Neural progenitor cell (in vitro differentiated cells): ENCODE results near the gene DCLK2.

Experiments
- EZH2 ChIP-seq: fragments of 200-600 bp; sonication (generic); IDR thresholded peaks from 2 replicates; pipeline ENCODE4 v1.6.1; 2017; ENCODE audit warnings: antibody characterized with exemption, mild to moderate bottlenecking, moderate library complexity
- TF ChIP-seq, protein P1 (sequence below): fragments of 200-600 bp; sonication (generic); IDR thresholded peaks from 2 replicates; pipeline ENCODE4 v1.5.1; 2017; ENCODE audit warnings: antibody characterized with exemption, mild to moderate bottlenecking

DNA sequence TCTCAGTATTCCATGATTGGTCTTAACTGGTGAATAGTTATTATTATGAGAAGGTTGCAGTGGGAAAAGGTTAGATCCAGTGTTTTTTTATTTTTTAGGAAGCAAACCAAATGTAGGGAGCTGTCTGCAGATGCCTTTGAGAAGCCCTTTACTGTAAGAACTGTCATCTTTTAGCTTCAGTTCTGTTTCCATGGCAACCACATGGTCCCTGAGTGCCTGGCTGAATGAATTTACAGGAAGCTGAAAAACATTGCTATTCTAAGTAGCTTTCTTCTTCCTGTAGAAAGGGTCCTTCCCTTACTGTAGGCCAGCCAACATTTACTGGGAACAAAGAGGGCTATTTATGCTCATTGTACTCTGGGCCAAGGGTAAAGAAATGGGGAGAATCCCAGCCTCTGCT, 103.3 kb downstream of the DCLK2 start:
- TF ChIP-seq, protein P1, sequence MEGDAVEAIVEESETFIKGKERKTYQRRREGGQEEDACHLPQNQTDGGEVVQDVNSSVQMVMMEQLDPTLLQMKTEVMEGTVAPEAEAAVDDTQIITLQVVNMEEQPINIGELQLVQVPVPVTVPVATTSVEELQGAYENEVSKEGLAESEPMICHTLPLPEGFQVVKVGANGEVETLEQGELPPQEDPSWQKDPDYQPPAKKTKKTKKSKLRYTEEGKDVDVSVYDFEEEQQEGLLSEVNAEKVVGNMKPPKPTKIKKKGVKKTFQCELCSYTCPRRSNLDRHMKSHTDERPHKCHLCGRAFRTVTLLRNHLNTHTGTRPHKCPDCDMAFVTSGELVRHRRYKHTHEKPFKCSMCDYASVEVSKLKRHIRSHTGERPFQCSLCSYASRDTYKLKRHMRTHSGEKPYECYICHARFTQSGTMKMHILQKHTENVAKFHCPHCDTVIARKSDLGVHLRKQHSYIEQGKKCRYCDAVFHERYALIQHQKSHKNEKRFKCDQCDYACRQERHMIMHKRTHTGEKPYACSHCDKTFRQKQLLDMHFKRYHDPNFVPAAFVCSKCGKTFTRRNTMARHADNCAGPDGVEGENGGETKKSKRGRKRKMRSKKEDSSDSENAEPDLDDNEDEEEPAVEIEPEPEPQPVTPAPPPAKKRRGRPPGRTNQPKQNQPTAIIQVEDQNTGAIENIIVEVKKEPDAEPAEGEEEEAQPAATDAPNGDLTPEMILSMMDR = no peak
- no peak for TF ChIP-seq EZH2
